Spinal cord (tissue), 10 donors: ENCODE data around the gene PDE4B. TPM values are rescaled to one million over a fixed set of nuclear protein-coding genes. Genes with fewer than 3 reads are reported as not detected.

Experiments used
- DNase-seq, 6 donors: peaks; one replicate each; pipeline versions ENCODE4 v3.0.0 to v3.0.0-alpha.2; 2013 to 2015; ENCODE audit warnings: low spot score in 6 of 6, low read depth in 4 of 6
- H3K27ac ChIP-seq: one replicate; pipeline ENCODE4 v1.5.1; 2013; ENCODE audit warnings: low read depth, low read length, control low read depth
- H3K27me3 ChIP-seq: one replicate; pipeline ENCODE4 v1.6.1; 2013; ENCODE audit warnings: low read length; ENCODE audit not compliant: control insufficient read depth, insufficient read depth
- H3K36me3 ChIP-seq: one replicate; pipeline ENCODE4 v1.6.1; 2013; ENCODE audit warnings: low read length; ENCODE audit not compliant: control insufficient read depth, insufficient read depth
- H3K4me1 ChIP-seq: one replicate; pipeline ENCODE4 v1.6.1; 2013; ENCODE audit warnings: low read length; ENCODE audit not compliant: control insufficient read depth, insufficient read depth
- H3K4me3 ChIP-seq: one replicate; pipeline ENCODE4 v1.5.1; 2013; ENCODE audit warnings: low read depth, low read length, control low read depth
- H3K9me3 ChIP-seq: one replicate; pipeline ENCODE4 v1.6.1; 2013; ENCODE audit warnings: low read length; ENCODE audit not compliant: control insufficient read depth, insufficient read depth
- WGBS: methylation state at CpG from one replicate; pipeline ENCODE4 v1.1.5; 2013; ENCODE audit warnings: missing lambda C conversion rate; ENCODE audit not compliant: insufficient coverage; 5-methylcytosine and 5-hydroxymethylcytosine counted together
- polyA plus RNA-seq, 2 donors: library from polyadenylated mRNA; unstranded; fragments of 120-200 nt; gene quantifications; one replicate each; pipeline ENCODE4 v1.2.1, GENCODE V29; 2013; ENCODE audit not compliant: insufficient read length in 2 of 2
- total RNA-seq, 2 donors: library from RNA; depleted of rRNA in 1 of 2; stranded (reverse); fragments of 120-200 nt in 1 of 2; fragments of >200 nt in 1 of 2; gene quantifications; one replicate each; pipeline versions ENCODE4 v1.2.3 to v1.2.4, GENCODE V29; 2013 to 2014
- donor health status: healthy.

Gene PDE4B
- total and polyA plus RNA-seq, 4 donors, result 57.7 to 181 (median 90.7) TPM

- H3K4me1 ChIP-seq, result peaks cover 7% of the 10 kb centered on the region
- no CpG with 5 or more reads among the region's 2 CpGs for WGBS
- no peaks in the 10 kb centered on the region for H3K36me3 ChIP-seq
- no peak for DNase-seq
- no peak overlapping the region for H3K27ac ChIP-seq
- H3K27me3 ChIP-seq, result no peaks in the 10 kb centered on the region
- H3K9me3 ChIP-seq, result no peaks in the 10 kb centered on the region
- H3K4me3 ChIP-seq, result no peak overlapping the region
These were observed 444.3 kb downstream of the PDE4B start for GRCh38 chr1:66237042-66237441.

DNA sequence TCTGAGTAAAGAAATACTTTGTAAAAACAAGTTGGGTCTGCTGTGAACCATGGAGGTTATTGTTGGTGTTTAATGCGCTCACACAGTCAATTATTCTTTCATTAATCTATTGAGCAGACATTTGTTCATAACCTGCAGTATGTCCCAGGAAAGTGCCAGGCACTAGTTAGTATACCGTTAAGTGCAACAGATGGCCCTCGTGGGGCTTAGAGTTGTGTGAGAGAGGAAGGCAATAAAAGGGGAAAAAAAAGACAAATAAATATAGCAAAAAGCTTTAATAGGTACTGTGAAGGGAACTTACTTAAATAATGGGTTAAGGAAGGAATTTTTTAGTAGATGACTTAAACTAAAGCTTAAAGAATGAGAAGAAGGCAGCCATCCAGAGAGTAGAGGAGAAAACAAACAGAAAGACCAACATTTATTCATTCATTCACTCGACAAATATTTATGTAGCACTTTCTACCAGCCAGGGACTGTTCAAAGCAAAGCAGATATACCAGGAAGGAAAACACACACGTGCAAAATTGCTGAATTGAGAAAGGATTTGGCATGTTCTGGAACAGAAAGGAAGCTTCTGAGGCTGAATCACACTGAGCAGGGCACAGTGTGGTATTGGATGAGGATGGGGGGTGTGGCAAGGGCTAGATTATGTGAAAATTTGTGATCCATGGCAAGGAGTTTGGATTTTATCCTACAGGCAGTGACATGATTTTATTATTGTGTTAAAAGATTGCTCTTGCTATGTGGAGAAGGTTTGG lies 445.2 kb downstream of the PDE4B start:
- no peak for DNase-seq
- Histone ChIP-seq H3K27ac (peak overlapping the region; percentile 18), H3K4me1 (peaks cover 13% of the 10 kb centered on the region), H3K36me3 (no peaks in the 10 kb centered on the region), H3K9me3 (no peaks in the 10 kb centered on the region), H3K27me3 (no peaks in the 10 kb centered on the region), H3K4me3 (no peak overlapping the region)
- WGBS, result 31% methylated on average over 1 of the region's 5 CpGs

- no CpG with 5 or more reads among the region's 2 CpGs for WGBS
- no peak overlapping the region for H3K4me3 ChIP-seq
- no peaks in the 10 kb centered on the region for H3K36me3 ChIP-seq
- no peak overlapping the region for H3K27ac ChIP-seq
- no peaks in the 10 kb centered on the region for H3K27me3 ChIP-seq
- DNase-seq, result no peak
- peaks cover 14% of the 10 kb centered on the region for H3K4me1 ChIP-seq
- no peaks in the 10 kb centered on the region for H3K9me3 ChIP-seq
These were observed 447.1 kb downstream of the PDE4B start for GRCh38 chr1:66239834-66240233.

- no peak overlapping the region for H3K4me3 ChIP-seq
- WGBS, result 56% methylated on average over 4 of the region's 6 CpGs
- H3K36me3 ChIP-seq, result no peaks in the 10 kb centered on the region
- DNase-seq, result peak in 2 of 6 donors; percentile 76 to 77
- peak overlapping the region; percentile 64 for H3K27ac ChIP-seq
- H3K4me1 ChIP-seq, result peaks cover 21% of the 10 kb centered on the region
- H3K9me3 ChIP-seq, result no peaks in the 10 kb centered on the region
- H3K27me3 ChIP-seq, result no peaks in the 10 kb centered on the region
These were observed 448.1 kb downstream of the PDE4B start for GRCh38 chr1:66240491-66241484.

DNA sequence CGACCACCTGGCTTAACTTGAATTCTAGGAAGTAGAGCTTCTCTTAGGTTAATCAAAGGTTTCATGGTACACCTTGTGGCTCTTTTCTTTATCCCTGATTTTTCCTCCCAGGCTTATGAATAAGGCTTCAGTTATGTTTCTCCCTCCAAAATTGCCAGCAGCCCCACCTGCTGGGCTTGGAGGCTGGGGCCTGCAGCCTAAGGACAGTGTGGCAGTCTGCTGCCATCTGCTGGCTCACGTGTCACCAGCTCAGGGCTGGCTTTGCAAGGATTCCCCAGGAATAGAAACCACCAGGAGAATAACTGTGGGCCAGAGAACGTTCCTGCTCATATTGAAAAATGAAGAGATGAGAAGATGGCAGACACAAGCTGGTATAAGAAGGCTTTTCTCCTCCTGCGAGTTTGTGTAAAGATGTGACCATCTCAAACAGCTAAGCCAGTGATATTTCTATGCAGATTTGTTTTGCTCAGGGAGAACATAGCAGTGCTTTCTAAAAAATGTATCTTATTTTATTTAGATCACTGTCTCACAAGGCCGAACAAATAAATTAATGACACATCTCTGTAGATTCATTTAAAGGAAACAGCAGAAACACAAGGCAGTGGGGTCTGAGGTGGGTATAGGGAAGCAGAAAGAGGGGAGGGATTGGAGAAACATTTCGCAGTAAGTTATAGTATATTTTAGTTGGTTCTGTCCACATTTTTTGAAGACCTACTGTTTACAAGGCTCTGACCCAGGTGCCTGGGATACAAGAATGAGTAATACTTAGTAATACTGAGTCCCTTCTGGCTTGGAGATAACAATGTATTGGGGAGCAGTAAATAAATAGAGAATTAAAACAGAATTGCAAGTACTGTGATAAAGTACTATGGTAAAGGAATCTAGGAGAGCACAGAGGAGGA lies 450.2 kb downstream of the PDE4B start:
- peak overlapping the region; percentile 4 for H3K4me3 ChIP-seq
- 38% methylated on average over 4 of the region's 6 CpGs for WGBS
- peaks cover 24% of the 10 kb centered on the region for H3K4me1 ChIP-seq
- H3K36me3 ChIP-seq, result no peaks in the 10 kb centered on the region
- H3K27me3 ChIP-seq, result no peaks in the 10 kb centered on the region
- peak overlapping the region; percentile 74 for H3K27ac ChIP-seq
- DNase-seq, result peak; percentile 78 to 97 (median 86)
- H3K9me3 ChIP-seq, result no peaks in the 10 kb centered on the region

GRCh38 chr1:66243548-66244130 lies 450.9 kb downstream of the PDE4B start:
- Histone ChIP-seq H3K4me3 (no peak overlapping the region), H3K4me1 (peaks cover 24% of the 10 kb centered on the region), H3K36me3 (no peaks in the 10 kb centered on the region), H3K9me3 (no peaks in the 10 kb centered on the region), H3K27me3 (no peaks in the 10 kb centered on the region), H3K27ac (peak overlapping the region; percentile 74)
- 60% methylated on average over 1 of the region's 2 CpGs for WGBS
- peak in 1 of 6 donors; percentile 38 for DNase-seq

DNA sequence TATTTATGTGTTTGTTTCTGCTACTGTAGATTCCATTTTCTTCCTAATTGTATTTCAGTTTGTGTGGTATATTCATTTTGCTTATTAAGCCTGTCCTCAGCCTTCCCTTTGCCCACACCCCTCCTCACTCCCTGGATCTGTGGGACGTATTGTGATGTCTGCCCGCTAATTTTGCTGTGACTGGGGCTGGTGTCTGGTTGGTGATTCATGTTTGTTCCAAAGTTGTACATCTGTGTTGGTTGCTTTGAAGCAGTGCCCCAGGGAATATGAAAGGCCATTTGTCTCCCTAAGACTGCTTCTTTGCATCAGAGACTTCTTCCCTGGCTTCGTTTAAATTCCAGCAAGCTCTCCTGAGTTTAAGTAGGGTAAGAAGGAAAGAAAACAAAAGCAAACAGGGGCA lies 451.7 kb downstream of the PDE4B start:
- Histone ChIP-seq H3K27ac (peak overlapping the region; percentile 74), H3K27me3 (no peaks in the 10 kb centered on the region), H3K9me3 (no peaks in the 10 kb centered on the region), H3K4me1 (peaks cover 24% of the 10 kb centered on the region), H3K4me3 (no peak overlapping the region), H3K36me3 (no peaks in the 10 kb centered on the region)
- peak in 2 of 6 donors; percentile 68 to 81 for DNase-seq
- WGBS, result no CpG with 5 or more reads among the region's 3 CpGs

DNA sequence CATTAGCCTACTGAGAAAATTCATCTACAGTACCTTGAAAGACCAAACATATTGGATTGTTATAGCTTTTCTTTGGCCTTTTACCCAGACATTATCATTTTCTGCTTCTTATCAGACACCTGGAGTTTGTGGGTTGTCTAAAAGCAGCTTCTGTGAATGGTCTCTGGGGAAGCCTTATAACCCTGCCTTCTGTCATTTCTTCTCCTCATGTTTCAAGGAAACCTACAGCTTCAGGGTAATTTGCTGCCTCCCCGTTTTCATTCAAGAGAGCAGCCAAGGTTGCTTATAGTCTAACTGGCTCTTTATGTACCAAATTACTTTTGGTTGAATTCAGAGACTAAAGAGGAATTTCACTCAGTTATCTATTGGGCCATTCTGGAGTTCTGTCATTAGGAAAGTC lies 453.0 kb downstream of the PDE4B start:
- no peaks in the 10 kb centered on the region for H3K36me3 ChIP-seq
- H3K9me3 ChIP-seq, result no peaks in the 10 kb centered on the region
- peak overlapping the region; percentile 27 for H3K27ac ChIP-seq
- H3K4me3 ChIP-seq, result no peak overlapping the region
- peaks cover 24% of the 10 kb centered on the region for H3K4me1 ChIP-seq
- DNase-seq, result peak in 1 of 6 donors; percentile 55
- WGBS, result no CpG with 5 or more reads among the region's 1 CpG
- H3K27me3 ChIP-seq, result no peaks in the 10 kb centered on the region
